Measurements from ENCODE around the gene KRT31.
"Not testable (repeated sequence)": the region's sequence is repeated elsewhere in the genome, so short reads cannot be mapped to it uniquely, and the experiment has no call there.

KRT31 gene

GRCh38 chr17:41351177-41351576 is 46.2 kb downstream of the KRT31 start:
- TF ChIP-seq CTCF (IDR thresholded peaks at IDR 0.05; ENCODE audit: low read depth, low read length), result no peak
- no peak overlapping the region for H3K4me3 ChIP-seq (ENCODE audit: low read depth, low read length)

GRCh38 chr17:41350381-41350878 is 47.0 kb downstream of the KRT31 start, which contains the start of gene KRT33A:
Gene KRT33A, minus strand, starts transcription at chr17:41350828. Its CDS starts 61 bp downstream, at chr17:41350767.
- H3K4me3 ChIP-seq (ENCODE audit: low read depth, low read length), result not testable (repeated sequence)

GRCh38 chr17:41347869-41348760 is 49.3 kb downstream of the KRT31 start:
- no peak for TF ChIP-seq CTCF (IDR thresholded peaks at IDR 0.05; ENCODE audit: low read depth, low read length)

GRCh38 chr17:41346421-41346820 is 51.0 kb downstream of the KRT31 start:
- H3K4me3 ChIP-seq (ENCODE audit: low read depth, low read length), result not testable (repeated sequence)

More at GRCh38 chr17:41347869-41348760, 49.3 kb downstream of the KRT31 start:
- no peak overlapping the region for H3K4me3 ChIP-seq (ENCODE audit: low read depth, low read length)

DNA sequence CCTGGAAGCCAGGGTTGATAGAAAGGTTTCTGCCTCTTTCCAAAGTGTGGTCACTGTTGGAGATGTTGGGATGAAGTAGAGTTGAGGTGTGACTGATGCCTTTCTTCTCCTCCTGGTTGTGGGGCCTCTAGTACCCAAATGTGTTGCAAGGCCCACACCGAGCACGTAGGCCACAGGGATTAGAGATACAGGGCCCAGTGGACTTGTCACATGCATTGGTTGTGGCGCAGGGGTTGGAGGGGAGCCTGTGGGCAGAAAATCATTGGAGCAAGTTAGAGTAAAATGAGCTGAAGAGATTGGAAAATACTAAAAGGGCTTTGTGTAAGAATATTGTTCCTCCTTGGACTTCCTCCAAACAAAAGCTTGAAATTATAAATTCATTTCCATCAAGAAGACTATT is 51.4 kb downstream of the KRT31 start:
- no peak for TF ChIP-seq CTCF (IDR thresholded peaks at IDR 0.05; ENCODE audit: low read depth, low read length)
- H3K4me3 ChIP-seq (ENCODE audit: low read depth, low read length), result no peak overlapping the region

Measured in WI38 (cell line).